ENCODE data around the gene MBD5. TPM values are rescaled to one million over a fixed set of nuclear protein-coding genes. Genes with fewer than 3 reads are reported as not detected.
A peak's percentile ranks its signal among the peaks of the same experiment; 100 is the strongest.

MBD5 gene
- polyA plus RNA-seq, 1 of the 3 experiments (the other 2 are of a cell fraction), result 7.4 TPM

DNA sequence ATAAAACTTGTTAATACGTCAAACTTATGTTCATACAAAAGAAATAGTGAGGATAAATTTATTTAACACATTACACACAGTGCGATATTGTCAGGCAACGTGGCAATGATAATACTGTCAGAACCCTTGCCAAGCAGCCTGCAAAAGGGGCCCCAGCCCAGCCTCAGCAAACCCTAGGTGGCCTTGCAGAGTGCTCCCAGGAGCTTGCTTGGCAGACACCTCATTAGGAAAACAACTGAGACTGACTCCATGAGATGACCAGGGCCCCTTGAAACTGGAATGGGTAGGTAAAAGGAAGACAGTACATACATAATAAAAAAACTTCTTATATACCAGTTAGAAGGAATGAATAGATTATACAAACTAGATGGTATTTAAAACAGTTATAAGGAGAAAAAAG, 487.1 kb downstream of the MBD5 start (continued):
- TF ChIP-seq FOSL2 (IDR thresholded peaks at IDR 0.05; ENCODE audit: borderline replicate concordance, low read depth) (no peak), EZH2phosphoT487 (IDR thresholded peaks at IDR 0.05; ENCODE audit: borderline replicate concordance, low read depth) (no peak)

DNA sequence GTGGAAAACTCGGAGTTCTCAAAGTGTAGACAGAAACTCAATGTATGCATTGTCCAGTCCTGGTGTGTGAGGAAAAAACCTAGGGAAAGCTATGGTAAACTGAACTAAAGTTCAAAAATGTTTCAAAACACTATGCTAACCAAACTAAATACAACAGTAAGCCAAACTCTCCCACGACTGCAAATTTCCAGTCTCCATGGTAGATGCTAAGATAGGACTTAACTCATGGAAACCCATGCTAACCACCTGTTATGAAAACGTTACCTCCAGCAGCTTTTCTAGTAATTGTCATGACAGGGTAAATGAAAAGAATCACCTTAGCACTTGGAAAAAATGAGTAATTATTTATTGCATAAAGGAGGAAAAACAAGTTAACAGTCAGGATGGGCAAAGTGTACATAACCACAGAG, 488.0 kb downstream of the MBD5 start:
- Histone ChIP-seq H3K9ac (no peak overlapping the region), H3F3A (replicated peaks; ENCODE audit: insufficient read depth) (no peaks in the 10 kb centered on the region), H3K27me3 (ENCODE audit: insufficient read depth) (no peaks in the 10 kb centered on the region), H3K4me1 (ENCODE audit: control insufficient read depth in 1 of 2, insufficient read depth in 2 of 2, low read depth in 1 of 2, low read length in 1 of 2) (peaks cover 0 to 6% of the 10 kb centered on the region in 2 experiments; a peak in 2 of 4 replicates), H3K4me3 (ENCODE audit: low read depth in 2 of 2, low read length in 1 of 2) (peak overlapping the region; percentile 43 to 53; a peak in 2 of 4 replicates), H2AFZ (ENCODE audit: low read depth) (0 out of 2 replicates have a peak overlapping the region, but pooled peaks have one; percentile 87), H3K79me2 (ENCODE audit: insufficient read depth) (no peaks in the 10 kb centered on the region), H3K9me2 (no peaks in the 10 kb centered on the region), H3K36me3 (replicated peaks in 1 of 2; ENCODE audit: control insufficient read depth in 1 of 2, insufficient read depth in 2 of 2, low read length in 1 of 2) (peaks cover 0 to 9% of the 10 kb centered on the region in 2 experiments), H4K20me1 (ENCODE audit: insufficient read depth) (no peaks in the 10 kb centered on the region), H3K27ac (ENCODE audit: low read depth in 2 of 2, low read length in 1 of 2) (no peak overlapping the region), H3K9me3 (no peaks in the 10 kb centered on the region), H3K4me2 (peak overlapping the region; percentile 40; the same call in 1 of the 2 replicates)
- CTCF ChIA-PET, result interaction anchor here (0.6 to 4.9 kb wide), 63 partner anchors 11 to 589 kb away, joined by 3 to 46 read pairs (median 4); partner anchors contain the start of genes MBD5 and ORC4
- 69% methylated on average over 3 of the region's 3 CpGs for WGBS (ENCODE audit: low lambda C conversion rate)
- no peak for DNase-seq
- TF ChIP-seq RFX5 (IDR thresholded peaks at IDR 0.05; ENCODE audit: low read length) (no peak), RAD21 (IDR thresholded peaks at IDR 0.05; ENCODE audit: low read length) (no peak), USF2 (IDR thresholded peaks at IDR 0.05; ENCODE audit: borderline replicate concordance, low read depth, low read length) (no peak), NFIC (IDR thresholded peaks at IDR 0.05; ENCODE audit: borderline replicate concordance) (no peak), GATA2 (CRISPR knock-in tag; IDR thresholded peaks at IDR 0.05) (no peak)
- TF ChIP-seq, protein P1, sequence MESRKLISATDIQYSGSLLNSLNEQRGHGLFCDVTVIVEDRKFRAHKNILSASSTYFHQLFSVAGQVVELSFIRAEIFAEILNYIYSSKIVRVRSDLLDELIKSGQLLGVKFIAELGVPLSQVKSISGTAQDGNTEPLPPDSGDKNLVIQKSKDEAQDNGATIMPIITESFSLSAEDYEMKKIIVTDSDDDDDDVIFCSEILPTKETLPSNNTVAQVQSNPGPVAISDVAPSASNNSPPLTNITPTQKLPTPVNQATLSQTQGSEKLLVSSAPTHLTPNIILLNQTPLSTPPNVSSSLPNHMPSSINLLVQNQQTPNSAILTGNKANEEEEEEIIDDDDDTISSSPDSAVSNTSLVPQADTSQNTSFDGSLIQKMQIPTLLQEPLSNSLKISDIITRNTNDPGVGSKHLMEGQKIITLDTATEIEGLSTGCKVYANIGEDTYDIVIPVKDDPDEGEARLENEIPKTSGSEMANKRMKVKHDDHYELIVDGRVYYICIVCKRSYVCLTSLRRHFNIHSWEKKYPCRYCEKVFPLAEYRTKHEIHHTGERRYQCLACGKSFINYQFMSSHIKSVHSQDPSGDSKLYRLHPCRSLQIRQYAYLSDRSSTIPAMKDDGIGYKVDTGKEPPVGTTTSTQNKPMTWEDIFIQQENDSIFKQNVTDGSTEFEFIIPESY (IDR thresholded peaks at IDR 0.05; ENCODE audit: borderline replicate concordance, low read depth), result no peak
- POLR2A ChIA-PET, result interaction anchor here (1.1 kb wide), 1 partner anchor 489 kb away, joined by 6 read pairs; the partner anchor contains the start of gene ORC4

GRCh38 chr2:148509288-148509902, 488.5 kb downstream of the MBD5 start:
- Histone ChIP-seq H3K36me3 (replicated peaks in 1 of 2; ENCODE audit: control insufficient read depth in 1 of 2, insufficient read depth in 2 of 2, low read length in 1 of 2) (peaks cover 0 to 9% of the 10 kb centered on the region in 2 experiments), H3K4me1 (ENCODE audit: control insufficient read depth in 1 of 2, insufficient read depth in 2 of 2, low read depth in 1 of 2, low read length in 1 of 2) (peaks cover 0 to 6% of the 10 kb centered on the region in 2 experiments; a peak in 2 of 4 replicates), H3K27ac (ENCODE audit: low read depth in 2 of 2, low read length in 1 of 2) (no peak overlapping the region), H3K9me2 (no peaks in the 10 kb centered on the region), H2AFZ (ENCODE audit: low read depth) (peak overlapping the region; percentile 87), H3K4me2 (peak overlapping the region; percentile 40), H3K9me3 (no peaks in the 10 kb centered on the region), H3K4me3 (ENCODE audit: low read depth in 2 of 2, low read length in 1 of 2) (peak overlapping the region; percentile 43 to 53; a peak in 3 of 4 replicates), H3K79me2 (ENCODE audit: insufficient read depth) (no peaks in the 10 kb centered on the region), H3F3A (replicated peaks; ENCODE audit: insufficient read depth) (no peaks in the 10 kb centered on the region), H4K20me1 (ENCODE audit: insufficient read depth) (no peaks in the 10 kb centered on the region), H3K27me3 (ENCODE audit: insufficient read depth) (no peaks in the 10 kb centered on the region), H3K9ac (no peak overlapping the region)
- DNase-seq, result peak; percentile 77
- 11% methylated on average over 14 of the region's 14 CpGs for WGBS (ENCODE audit: low lambda C conversion rate)
- POLR2A ChIA-PET, result interaction anchor here (1.1 kb wide), 1 partner anchor 489 kb away, joined by 6 read pairs; the partner anchor contains the start of gene ORC4
- CTCF ChIA-PET, result interaction anchor here (0.6 to 4.9 kb wide), 66 partner anchors 11 to 589 kb away, joined by 3 to 46 read pairs (median 4); partner anchors contain the start of genes MBD5 and ORC4
- TF ChIP-seq MAX (IDR thresholded peaks at IDR 0.05; ENCODE audit: low read depth) (peak; percentile 57; the same call in 1 of the 2 replicates), FOSL2 (IDR thresholded peaks at IDR 0.05; ENCODE audit: borderline replicate concordance, low read depth) (no peak), YY1 (IDR thresholded peaks at IDR 0.05; ENCODE audit: low read depth) (0 out of 2 replicates have a peak, but pooled peaks have one; percentile 31), MXI1 (IDR thresholded peaks at IDR 0.05; ENCODE audit: low read depth, low read length) (0 out of 2 replicates have a peak, but pooled peaks have one; percentile 19), RAD21 (IDR thresholded peaks at IDR 0.05; ENCODE audit: low read length) (peak; percentile 96), RCOR1 (IDR thresholded peaks at IDR 0.05; ENCODE audit: low read length) (peak; percentile 57; the same call in 1 of the 2 replicates), CTCF (IDR thresholded peaks at IDR 0.05) (peak; percentile 93), SMC3 (IDR thresholded peaks at IDR 0.05; ENCODE audit: low read depth, low read length) (peak; percentile 91), FOXJ3 (CRISPR knock-in tag; IDR thresholded peaks at IDR 0.05) (no peak), GATA2 (CRISPR knock-in tag; IDR thresholded peaks at IDR 0.05) (no peak)

Measured in SK-N-SH (cell line).